HG03354 (cell line): ENCODE measurements around the gene RBPJL.

Experiments used
- ATAC-seq: cut with Tn5 transposase; IDR thresholded peaks from one replicate; pipeline ENCODE4 v1.9.1; 2021; ENCODE audit warnings: mild to moderate bottlenecking; ENCODE audit not compliant: unreplicated experiment, poor library complexity, severe bottlenecking

The RBPJL gene

DNA sequence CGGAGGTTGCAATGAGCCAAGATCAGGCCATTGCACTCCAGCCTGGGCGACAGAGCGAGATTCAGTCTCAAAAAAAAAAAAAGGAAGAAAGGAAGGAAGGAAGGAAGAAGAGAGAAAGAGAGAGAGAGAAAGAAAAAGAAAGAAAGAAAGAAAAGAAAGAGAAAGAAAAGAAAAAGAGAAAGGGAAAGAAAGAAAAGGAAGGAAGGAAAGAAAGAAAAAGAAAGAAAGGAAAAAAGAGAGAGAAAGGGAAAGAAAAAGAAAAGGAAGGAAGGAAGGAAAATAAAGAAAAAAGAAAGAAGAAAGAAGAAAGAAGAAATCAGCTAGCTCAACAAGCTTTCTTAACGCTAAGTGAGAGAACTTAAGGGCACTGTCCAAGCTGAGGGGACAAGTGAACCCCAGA is 9.0 kb downstream of the RBPJL start:
- ATAC-seq = no peak

DNA sequence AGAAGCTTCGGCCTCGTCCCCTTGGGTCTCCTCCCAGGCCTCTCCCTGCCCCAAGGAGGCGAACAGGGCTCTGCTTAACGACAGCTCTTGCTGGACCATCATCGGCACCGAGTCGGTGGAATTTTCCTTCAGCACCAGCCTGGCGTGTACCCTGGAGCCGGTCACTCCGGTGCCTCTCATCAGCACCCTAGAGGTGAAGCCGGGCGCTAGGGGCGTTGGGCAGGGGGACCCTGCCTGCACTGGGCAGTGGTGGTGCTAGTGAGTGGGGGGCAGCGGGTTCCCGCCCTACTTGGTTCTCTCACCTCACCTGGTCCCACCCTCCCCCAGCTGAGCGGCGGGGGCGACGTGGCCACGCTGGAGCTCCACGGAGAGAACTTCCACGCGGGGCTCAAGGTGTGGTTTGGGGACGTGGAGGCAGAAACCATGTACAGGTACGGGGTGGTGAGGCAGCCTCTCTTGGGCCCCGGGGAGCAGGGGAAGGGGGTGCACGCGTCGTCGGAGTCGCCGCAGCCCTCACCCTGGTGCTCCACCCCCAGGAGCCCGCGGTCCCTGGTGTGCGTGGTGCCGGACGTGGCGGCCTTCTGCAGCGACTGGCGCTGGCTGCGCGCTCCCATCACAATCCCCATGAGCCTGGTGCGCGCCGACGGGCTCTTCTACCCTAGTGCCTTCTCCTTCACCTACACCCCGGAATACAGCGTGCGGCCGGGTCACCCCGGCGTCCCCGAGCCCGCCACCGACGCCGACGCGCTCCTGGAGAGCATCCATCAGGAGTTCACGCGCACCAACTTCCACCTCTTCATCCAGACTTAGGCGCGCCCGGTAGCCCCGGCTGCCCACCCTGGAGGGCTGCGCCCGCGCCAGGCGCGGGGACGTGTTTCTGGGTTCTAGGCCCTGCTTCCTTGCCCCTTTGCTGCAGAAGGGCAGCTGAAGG is 9.8 kb downstream of the RBPJL start:
- ATAC-seq = no peak

DNA sequence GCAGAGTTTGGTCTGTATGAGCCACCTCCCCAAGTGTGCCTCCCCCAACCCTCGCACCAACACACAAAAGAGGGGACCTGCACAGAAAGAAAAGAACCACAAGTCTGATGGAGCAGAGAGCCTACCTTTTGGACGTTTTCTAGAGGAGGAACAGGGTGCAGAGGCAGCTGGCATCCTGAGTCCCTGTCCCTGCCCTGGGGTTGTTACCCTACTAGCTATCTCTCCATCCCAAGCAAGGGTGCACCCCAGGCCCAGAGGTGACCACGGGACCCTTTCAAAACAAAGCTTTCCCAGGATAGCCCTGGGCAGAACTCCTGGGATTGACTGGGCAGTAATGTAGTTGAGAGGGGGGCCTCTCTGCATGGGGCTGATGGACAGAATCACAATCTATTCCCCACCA is 11.2 kb downstream of the RBPJL start:
- no peak for ATAC-seq

DNA sequence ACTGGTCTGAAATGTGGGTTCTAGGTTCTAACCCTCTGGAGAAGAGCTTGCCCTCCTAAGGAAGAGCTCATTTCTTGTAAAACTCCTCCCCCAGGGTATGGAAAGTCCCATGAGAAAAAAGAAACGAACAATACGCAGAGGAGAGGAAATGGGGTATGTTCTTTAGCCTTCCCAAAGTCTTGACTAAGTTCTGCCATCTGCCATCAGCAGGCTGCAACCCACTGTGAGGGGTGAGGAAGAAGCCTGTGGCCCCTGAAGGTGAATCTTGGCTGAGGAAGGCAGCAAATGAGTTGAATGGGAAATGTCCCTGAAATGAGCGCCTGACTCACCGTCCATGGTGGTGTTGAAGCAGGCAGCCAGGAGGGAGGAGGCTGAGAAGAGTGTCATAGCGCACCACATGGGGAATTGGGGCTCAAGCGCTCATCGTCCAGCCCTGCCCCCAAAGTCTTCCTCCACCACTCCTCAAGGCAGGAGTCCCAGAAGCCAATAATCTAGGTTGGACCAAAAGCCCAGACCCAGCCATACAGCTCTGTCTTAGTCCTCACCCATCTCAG is 11.8 kb downstream of the RBPJL start:
- ATAC-seq = no peak

DNA sequence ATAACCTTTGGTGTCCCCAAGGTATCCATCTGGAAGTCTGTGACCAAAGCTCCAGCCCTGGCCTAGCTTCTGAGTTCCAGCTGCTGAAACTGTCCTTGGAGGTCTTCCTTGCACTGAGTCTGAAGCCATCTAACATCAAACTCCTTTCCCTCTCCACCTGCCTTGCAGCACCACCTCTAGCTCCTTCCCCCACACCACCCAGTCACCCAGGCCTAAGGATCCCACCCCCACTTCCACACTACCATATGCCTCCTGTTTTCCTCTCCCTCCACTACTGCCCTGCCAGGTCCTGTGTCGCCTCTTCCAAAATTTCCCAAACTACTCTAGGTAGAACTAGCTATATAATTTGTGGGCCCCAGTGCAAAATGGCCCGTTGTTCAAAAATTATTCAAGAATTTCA is 12.3 kb downstream of the RBPJL start:
- no peak for ATAC-seq

DNA sequence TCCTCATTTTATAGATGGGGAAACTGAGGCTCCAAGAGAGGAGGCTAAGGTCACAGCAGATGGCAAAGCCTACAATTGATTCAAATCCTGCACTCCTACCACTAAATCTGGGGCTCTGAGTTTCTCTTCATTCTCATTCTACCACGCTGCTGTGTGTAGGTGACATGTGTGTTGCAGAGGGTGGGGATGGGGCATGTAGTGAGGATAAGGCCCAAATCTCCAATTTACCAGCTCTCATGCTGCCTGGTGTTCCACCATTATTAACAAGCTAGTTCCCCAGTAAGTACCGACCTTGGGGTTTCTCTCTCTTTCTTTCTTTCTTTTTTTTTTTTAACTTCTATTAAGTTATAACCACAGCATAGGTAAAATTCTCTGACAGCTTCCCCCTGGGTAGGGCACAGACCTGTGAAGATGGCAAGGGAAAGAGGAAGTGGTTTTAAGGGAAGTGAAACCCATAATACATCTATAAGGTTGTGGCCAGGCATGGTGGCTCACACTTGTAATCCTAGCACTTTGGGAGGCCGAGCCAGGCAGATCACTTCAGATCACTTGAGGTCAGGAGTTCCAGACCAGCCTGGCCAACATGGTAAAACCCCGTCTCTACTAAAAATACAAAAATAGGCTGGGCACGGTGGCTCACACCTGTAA is 14.4 kb downstream of the RBPJL start:
- ATAC-seq = peak; percentile 80

DNA sequence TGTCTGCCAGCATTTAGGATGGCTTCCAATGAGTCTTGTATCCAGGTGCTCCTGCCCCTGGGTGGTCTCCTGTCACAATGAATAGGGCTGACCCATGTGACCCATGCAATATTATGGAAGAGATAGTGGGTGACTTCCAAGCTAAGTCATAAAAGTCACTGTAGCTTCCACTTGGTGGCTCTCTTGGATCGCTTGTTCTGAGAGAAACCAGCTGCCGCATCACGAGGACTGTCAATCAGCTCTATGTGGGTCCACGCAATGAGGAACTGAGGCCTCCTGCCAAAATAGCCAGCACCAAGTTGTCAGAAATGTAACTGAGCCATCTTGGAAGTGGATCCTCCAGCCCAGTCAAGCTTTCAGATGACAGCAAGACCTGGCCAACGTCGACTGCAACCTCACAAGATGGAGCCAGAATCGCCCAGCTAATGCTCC is 16.3 kb downstream of the RBPJL start:
- no peak for ATAC-seq

DNA sequence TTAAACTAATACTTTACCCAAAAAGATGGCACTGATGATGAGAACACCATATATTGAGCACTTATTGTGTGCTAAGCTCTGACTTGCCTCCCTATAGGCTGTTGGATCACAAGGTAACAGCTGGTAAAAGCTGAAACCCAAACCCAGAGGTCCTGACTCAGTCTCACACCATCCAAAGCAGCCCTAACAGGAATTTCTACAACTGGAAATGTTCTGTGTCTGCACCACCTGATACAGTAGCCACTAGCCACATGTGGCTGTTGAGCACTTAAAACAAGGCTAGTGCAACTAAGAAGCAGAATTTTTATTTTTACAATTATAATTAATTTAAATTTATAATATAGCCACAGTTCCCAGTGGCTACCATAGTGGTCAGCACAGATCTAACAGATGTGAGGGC is 17.1 kb downstream of the RBPJL start:
- ATAC-seq = no peak

DNA sequence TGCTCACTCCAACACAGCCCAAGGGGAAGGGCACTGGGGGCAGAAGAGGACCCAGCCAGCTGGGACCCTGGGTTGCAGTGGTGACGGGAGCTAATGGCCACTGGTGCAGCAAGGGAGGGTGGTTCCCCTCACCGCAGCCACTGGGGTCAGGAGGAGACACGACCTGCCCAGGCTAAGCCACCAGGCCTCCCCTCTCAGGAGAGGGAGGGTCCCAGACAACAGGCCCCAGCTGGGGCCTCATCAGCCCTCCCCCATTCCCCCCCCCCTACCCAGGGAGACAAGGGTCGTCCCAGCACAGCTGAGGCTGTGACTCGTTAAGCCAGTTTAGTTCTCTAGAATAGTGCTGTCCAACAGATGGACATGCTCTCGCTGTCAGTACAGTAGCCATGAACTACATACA is 18.7 kb downstream of the RBPJL start:
- ATAC-seq = no peak

DNA sequence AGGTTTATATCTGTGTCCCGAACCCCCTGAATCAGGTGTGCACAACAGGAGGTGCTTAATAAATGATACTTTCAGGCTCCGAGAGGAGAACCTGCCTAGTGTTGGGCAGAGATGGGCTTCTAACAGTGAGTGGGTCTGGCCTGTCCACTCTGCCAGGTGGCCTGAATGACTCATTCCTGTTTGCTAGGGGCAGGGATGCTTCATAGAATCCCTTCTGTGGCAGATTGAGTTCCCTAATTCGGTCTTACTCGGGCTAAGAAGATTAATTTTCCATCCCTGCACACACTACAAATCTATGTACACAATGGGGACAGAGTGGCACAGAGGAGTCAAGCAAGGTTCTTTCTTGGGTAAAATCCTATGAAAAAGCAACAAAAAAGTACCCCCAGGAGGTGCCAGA is 21.8 kb downstream of the RBPJL start:
- no peak for ATAC-seq

DNA sequence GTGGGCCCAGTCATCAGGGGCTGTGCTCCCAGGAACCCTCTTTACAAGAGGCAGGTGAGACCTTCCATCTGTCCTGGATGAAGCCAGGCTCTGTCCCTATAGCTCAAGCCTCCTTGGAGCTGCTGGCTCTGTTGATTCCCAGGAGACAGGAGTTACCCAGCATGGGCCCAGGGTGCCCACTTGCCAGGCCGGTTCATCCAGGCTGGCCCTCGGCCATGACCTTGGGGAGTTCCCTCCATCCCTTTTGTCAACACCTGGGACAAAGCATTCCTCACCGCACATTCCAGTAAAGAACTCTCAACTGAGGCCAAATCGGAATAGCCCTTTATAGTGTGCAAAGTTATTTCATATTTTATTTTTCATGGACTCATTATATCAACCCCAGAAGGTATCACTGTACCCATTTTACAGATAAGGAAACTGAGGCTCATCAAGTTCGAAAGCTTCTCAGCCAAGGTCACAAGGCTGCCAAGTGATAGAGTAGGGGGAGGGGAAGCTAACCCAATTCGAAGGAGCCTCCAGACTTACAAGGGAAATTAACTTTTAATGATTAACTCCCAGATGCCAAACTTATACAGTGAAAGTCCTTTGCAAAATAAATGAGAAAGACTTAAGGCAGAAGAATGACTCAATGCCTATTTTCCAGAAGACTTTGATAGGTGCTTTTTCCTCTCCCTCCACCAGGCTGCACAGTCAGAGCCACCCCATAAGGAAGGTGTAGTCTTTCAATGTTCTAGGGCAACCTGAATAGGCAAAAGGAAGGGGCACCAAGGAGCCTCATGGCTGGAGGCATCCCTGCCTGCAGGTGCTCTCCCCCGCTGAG is 23.1 kb downstream of the RBPJL start:
- ATAC-seq = no peak

DNA sequence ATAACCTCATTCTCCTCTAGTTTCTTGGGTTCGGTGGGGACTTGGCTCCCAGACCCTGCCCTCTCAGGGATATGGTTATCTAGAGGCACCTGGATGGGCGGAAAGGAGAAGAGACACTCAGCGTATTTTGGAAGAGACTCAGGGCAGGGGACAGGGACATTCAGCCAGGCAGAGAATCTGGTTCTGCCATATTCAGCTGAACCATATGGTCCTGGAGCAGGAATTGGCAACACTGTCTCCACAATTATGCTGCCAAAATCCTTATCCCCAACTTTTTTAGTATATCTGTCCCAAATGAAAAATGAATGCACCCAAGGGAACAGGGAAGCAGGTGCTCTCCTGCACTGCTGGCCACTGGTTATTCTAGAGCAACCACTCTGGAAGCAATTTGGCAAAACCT is 23.8 kb downstream of the RBPJL start:
- no peak for ATAC-seq

DNA sequence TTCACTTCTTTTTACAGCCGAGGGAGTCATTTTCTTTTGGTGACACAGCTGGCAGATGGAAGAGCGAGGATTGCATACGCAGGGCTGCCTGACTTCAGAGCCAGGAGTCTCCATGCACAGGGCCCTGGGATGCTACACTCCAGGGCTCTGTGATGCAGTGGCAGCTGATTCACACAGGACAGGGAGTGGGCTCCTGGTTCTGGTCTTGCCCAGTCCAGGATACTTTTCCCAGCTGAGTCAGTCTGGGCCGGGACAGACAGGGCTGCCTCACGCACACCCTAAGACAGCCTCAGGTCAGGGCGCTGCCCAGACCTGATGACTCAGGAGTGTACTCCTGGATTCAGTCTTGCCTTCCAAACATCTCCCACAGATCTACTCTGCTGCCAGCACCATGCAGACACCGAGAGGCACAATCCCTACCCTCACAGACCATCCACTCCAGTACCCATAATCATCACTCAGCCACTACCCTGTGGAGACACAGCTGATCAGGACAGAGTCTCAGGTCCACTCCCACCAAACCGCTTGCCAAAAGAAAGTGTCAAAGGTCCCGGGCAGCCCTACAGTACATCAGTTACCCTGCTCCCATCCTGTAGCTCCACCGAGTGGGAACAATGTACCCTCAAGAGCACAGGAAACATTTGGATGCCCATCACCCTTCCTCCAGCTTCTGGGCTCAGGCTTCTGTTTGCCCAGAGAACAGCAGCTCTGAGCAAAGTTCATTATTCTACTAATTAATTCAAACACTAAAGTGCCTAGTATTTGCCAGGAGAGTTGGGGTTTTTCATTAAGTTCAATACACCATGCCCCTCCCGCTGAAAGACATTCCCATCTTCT is 30.1 kb downstream of the RBPJL start:
- ATAC-seq = no peak

DNA sequence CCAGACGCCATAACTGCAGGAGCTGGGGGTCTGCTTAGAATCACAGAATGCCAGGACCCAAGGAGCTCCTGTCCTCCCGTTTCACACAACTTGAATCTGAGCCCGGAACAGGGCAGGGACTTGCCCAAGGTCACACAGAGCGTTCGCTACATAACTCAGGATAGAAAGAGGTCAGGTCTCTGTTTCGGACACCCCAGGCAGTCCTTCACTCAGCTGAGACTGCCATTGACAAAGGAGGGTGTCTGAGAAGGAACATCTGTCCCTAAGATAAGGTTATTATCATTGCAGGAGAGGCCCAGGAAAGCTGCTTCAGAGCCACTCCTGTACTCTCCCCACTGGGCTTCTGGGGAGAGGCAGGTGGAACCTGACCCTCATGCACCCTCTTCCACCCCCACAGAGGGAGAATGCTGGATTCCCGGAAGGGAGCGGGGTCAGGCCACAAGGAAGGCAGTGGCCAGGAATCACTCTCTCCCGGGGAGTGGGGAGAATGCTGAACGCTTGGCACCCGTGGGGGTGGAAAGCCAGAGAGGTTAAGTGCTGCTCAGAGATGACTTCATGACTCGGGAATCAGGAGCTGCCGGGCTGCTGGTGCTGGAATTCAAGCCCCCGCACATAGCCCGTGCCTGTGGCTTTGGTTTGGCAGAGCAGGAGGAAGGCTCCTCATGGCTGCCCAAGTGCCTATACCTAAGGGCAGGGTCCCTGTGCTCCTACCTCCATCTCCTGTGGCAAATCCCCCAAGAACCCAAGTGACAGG is 30.9 kb downstream of the RBPJL start:
- ATAC-seq = no peak

DNA sequence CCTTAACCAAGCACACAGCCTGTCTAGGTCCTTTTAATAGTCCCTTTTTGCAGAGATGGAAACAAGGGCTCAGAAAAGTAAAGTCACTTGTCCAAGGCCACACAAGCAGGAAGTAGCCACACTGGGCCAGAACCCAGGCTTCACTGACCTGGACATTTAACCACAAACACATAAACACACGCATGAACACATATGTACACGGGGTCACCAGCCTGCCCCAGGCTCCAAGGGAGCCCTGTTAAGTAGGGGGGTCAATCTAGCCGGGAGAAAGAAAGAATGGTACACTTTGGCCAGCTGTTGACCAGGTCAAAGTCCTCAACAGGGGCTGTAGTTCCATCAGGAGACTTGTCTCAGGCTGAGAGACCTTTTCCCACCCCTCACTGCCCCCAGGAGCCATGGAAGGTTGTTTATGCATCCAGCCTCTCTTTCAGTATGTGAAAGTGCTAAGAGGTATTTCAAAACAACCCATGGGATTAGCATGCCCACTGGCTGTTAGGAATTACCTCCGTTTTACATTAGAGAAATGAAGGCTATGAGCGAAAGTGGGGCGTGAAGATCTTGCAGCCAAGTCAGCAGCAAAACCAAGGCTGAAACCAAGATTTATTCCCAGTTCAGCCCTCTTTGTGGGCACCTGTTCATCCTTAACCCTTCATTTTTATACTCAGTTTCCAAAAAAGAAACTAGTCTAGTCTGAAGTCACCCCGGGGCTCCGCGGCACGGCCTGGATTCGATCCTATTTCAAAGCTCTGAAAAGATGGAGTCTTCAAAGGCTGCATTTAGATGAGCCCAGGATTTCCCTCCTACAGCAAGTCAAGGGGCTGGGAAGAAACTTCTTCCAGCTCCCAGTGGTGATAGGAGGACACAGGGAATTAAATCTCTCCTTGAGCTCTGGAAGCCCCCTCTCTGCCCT is 31.7 kb downstream of the RBPJL start:
- no peak for ATAC-seq

DNA sequence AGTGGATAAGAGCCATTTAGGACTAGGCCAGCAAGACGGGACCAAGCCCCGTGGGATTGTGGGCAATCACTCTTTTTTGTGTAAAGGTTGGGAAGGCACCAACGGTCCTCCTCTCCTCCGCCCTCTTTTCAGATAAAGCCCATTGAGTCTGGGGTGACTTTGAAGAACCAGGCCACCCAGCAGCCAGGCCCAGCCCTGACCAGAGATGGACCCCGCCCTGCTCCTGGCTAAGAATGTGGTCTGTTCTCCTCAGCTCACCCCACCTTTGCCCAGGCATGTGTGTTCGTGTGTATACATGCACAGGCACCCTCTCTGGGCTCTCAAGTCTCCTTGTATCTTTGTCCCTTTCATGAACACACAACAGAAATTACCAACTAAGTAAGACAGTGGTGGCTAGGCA is 32.4 kb downstream of the RBPJL start:
- ATAC-seq = no peak

DNA sequence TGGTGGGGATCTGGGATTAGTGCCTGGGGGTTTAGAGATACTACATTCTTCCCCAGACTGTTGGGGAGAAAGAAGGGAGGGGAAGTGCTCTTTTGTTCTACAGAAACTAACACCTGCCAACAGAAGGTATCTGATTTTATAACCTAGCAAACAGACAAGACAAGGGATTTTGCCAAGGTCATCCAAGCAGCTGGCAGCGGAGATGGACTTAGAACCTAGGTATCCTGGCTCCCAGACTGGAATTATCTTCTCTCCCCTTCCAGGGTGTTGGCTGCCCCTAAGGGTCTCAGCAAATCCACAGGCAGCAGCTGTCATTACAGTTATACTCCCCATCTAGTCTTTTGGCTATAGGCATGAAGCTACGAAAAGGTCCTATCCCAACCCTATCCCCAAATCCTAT is 33.2 kb downstream of the RBPJL start:
- no peak for ATAC-seq
